Activated gamma-delta T cell treated with Interleukin-2 at 50 U/mL for 16 hours (primary cell): ENCODE results near the gene ZIC5.

Source experiments
- DNase-seq: peaks from one replicate; pipeline ENCODE4 v3.0.0-alpha.2; 2020

The ZIC5 gene

DNA sequence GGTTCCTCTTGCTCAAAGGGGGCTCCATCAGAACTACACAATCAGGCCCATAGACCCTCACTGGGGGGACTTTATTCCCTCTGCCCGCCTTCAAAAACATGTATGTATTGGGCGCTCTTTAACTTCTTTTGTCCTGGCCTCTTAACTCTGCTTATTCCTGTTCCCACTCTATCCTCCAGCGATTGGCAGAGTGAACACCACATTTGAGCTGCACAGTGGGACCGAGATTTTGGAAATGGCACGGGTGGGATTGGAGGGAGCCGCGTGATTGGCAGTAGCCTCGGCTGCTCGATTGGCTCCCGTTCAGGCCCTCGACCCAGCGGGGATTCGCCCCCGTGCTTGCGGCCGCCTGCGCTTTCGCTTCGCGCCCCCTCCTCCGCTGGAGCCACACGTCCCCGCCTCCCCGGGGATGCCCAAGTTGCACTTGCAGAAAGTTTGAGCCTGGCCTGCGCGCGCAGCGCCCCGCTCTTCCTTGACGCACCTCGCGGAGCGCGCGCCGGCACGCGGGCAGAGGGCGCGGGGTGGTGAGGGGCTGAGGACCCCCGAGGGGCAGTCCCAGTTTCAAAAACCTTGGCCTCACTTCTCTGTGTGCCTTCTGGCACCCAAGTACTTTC lies at the start of gene ZIC5:
Gene ZIC5, minus strand, starts transcription at position 192 of the 614 bp plus-strand sequence. Its CDS starts 164 bp downstream, at position 28.
- no peak for DNase-seq

GRCh38 chr13:100019780-100020356 lies 48.3 kb upstream of the ZIC5 start:
- DNase-seq = no peak

DNA sequence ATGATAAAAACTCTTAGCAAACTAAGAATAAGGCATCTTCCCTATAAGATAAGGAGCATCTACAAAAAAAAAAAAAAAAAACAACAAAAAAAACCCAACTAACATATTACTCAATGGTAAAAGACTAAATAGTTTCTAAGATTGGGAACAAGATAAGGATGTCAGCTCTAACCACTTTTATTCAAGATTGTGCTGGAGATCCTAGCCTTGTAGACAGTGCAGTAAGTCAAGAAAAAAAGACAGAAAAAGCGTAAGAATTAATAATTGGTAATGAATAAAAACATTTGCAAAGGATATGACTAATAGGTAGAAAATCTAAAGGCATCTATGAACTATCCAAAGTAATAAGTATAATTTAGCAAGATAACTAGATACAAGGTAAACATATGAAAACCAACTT lies 43.1 kb upstream of the ZIC5 start:
- no peak for DNase-seq

- DNase-seq = no peak
These were observed 26.7 kb upstream of the ZIC5 start for GRCh38 chr13:99998261-99998660.

DNA sequence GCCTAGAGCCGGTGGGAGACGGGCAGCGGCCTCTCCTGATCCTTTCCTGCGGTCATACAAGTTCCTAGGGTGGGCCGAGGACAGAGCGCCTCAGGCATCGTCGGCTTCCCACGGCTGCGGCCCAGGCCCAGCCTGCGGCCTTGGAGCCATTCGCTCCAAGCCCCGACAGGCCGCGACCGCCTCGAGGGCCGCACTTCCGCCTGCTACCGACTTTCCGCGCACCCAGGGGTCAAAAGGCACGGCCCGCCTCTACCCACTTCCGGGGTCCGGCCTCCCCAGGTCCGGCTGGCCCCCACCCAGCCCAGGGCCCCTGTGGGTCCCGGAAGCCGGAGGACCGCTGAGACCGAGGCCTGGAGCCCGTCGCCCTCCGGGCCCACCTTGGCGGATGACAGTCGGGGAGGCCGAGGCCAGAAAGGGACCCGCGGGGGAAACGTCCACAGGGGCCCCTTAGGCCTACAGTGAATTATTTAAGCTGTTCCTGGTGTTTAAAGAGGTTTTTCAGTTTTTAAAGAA lies 26.2 kb upstream of the ZIC5 start:
- DNase-seq = no peak

GRCh38 chr13:99996381-99996973 lies 24.9 kb upstream of the ZIC5 start:
- DNase-seq = no peak

GRCh38 chr13:99995589-99996380 lies 24.2 kb upstream of the ZIC5 start:
- DNase-seq = no peak

GRCh38 chr13:99995104-99995588 lies 23.6 kb upstream of the ZIC5 start:
- DNase-seq = no peak

- no peak for DNase-seq
These were observed 23.1 kb upstream of the ZIC5 start for GRCh38 chr13:99994638-99995020.

DNA sequence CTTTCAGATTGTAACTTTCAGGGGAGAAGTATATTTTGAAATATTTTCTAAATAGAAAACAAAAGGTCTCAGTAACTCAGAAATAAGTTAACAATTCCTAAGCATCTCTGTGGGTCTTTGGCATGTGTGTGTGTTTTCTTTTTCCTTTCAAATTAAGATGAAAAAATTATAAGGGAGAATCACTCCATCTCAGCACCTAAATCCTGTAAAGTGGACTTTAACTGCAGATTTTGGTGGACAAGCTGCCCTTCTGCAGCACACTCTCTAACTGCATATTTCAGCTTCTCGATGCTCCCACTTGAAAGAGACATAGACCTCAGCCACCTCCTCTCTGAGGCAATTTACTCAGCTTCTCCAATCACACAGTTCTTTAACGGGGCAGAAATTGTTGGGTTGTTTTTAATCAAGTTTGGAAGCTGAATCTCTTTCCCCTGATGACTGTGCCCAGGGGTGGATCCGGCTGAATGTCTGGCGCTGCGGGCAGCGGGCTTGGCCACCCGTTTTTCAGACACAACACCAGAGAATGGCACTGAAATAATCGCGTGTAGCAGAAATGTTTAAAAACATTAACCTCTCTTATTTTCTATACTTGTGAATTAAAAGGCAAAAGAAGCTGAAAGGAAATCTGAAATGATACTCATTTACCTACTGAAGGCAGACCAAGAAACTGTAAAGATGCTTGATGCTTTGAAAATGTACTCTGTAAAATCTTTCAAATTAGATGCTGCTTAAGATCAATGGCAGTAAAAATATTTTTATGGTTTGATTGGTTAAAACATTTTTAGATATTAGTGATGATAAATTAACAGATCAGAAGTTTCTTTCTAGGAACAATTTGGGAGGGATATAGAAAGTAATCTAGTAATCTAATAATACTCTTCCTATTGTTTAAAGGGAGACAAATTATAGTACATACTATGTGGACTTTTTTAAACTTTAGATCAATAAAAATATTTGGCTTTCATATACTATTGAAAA lies 22.4 kb upstream of the ZIC5 start:
- no peak for DNase-seq

DNA sequence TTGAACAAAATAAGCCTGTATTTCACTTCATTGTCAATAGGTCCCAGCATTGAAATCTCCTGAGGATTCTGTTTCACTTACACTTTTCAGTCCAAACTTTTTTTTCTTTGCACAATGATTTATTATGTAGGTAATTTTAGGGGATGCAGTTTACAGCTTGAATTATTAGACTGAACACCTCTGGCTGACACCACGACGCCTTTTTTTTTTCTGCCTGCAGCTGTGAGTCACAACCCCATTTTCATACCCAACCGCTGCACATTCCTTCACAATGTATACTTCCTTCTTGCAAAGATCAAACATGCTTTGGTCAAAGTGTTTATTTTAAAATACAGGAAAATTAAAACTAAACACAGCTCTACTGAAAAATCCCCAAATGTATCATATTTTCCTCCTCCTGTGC lies 21.4 kb upstream of the ZIC5 start:
- no peak for DNase-seq

GRCh38 chr13:99991828-99992775 lies 20.5 kb upstream of the ZIC5 start:
- no peak for DNase-seq

DNA sequence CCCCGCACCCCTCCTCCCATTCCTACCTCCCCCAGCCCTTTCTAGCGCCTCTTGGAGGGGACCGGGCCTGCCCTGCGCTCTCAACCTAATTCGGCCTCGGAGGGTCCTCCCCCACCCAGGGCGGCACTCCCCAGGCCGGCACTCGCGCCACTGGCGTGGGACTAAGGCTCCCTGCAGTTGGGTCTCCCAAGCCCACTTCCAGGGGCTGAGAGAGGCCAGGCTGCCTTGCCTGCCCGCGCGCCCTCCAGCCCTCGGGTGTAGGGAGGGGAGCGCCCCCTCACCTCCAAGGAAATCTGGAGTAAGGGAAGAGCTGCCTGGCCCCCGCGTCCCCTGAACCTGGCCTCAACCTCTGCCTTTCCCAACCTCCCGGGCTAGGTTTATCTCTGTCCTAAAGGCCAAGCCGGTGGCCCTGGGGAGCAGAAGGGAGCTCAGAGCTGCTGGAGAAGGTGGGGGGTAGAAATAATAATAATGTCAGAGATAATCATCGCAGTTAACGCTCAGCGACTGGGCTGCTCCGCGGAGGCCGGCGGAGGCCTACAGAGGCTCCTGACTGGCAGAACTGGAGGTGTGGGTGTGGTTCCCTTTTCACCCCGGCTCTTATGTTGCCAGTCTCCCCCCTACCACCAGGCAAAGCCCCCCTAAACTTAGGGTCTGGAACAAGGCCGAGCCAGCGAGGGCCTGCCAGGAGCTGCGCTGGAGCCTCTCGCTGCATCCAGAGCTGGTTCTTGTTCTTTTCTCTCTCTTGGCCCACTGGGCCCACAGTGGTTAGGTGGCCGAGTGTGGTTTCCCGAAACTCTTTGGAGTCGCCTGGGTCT lies 19.7 kb upstream of the ZIC5 start:
- no peak for DNase-seq

DNA sequence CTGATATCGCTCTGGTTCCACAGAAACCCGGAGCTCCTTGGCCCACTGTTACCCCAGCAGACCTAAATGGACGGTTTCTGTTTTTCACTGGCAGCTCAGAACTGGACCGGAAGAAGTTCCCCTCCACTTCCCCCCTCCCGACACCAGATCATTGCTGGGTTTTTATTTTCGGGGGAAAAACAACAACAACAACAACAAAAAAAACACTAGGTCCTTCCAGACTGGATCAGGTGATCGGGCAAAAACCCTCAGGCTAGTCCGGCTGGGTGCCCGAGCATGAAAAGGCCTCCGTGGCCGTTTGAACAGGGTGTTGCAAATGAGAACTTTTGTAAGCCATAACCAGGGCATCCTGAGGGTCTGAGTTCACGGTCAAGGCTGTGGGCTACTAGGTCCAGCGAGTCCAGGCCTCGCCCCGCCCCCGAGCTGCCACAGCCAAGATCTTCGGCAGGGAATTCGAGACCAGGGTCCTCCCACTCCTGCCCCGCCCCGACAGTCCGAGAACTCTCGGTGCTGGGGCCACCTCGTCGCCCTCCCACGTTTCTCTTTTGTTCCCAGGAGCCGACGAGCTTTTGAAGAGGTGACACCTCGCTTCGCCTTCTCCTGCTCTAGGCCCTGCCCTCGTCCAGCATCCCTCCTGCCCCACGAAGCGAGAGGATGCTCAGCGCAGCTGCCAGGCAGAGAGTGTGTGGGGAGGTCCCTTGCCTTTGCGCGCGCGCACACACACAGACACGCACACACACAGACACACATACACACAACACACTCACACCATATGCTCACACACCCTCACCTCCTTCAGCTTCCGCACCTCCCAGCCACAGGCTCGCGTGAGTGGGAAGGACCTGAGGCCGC lies 18.8 kb upstream of the ZIC5 start:
- no peak for DNase-seq

- no peak for DNase-seq
These were observed 17.9 kb upstream of the ZIC5 start for GRCh38 chr13:99989276-99990125.

DNA sequence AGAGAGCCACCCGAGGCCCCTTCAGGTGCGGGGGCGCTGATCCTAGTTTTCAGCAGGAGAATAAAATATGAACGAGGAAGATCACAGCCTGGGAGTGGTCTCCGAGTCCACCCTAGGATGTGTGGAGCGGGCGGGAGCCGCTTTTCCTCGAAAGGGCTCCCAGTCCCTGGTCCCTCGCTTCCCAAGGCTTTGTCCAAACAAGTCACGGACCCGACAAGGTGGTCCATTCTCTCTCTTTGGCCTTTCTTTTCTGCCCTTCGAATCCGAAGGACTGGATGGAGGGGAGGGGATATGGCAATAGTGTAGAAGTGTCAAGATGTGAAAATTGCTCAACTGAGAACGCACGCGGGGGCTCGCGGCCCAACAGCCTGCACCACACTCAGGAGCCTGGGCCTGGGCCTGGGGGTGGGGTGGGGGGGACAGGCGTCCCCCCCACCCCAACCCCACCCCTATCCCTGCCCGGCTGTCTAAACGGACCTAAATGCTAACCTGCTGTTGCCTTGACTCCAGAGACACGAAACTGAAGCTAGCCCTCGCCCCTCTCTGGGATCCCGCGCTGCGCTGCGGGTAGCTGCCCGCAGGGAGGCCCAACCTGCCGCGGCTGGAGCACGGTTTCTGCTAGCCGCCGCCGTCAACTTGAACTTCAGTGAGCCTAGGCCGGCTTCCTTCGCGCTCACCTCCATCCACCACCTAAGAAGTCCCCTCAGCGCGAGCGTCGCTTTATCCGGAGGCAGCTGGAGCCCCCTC lies 17.1 kb upstream of the ZIC5 start:
- DNase-seq = no peak
